Glutamatergic neuron (in vitro differentiated cells): Measurements from ENCODE around the gene USP40. TPM values are rescaled to one million over a fixed set of nuclear protein-coding genes. Genes with fewer than 3 reads are reported as not detected.

ENCODE experiments used
- DNase-seq: peaks from one replicate; pipeline ENCODE4 v3.0.0; 2022
- H3K27ac Mint-ChIP-seq: one replicate; pipeline ENCODE4 v1.8.0; 2020; ENCODE audit warnings: mild to moderate bottlenecking, mixed read lengths, inconsistent platforms; ENCODE audit not compliant: unreplicated experiment
- H3K27me3 Mint-ChIP-seq: one replicate; pipeline ENCODE4 v1.8.0; 2020; ENCODE audit warnings: mild to moderate bottlenecking, moderate library complexity, mixed read lengths, inconsistent platforms; ENCODE audit not compliant: unreplicated experiment
- H3K36me3 Mint-ChIP-seq: one replicate; pipeline ENCODE4 v1.8.0; 2020; ENCODE audit warnings: mild to moderate bottlenecking, mixed read lengths, inconsistent platforms; ENCODE audit not compliant: unreplicated experiment
- H3K4me1 Mint-ChIP-seq: one replicate; pipeline ENCODE4 v1.8.0; 2020; ENCODE audit warnings: mild to moderate bottlenecking, low read depth, mixed read lengths, inconsistent platforms; ENCODE audit not compliant: unreplicated experiment
- H3K4me3 Mint-ChIP-seq: one replicate; pipeline ENCODE4 v1.8.0; 2020; ENCODE audit warnings: mild to moderate bottlenecking, mixed read lengths, inconsistent platforms; ENCODE audit not compliant: unreplicated experiment
- H3K9me3 Mint-ChIP-seq: one replicate; pipeline ENCODE4 v1.8.0; 2020; ENCODE audit warnings: mild to moderate bottlenecking, moderate library complexity, mixed read lengths, inconsistent platforms; ENCODE audit not compliant: unreplicated experiment
- total RNA-seq: library from RNA; stranded (reverse); fragmentation: NEBNext Ultra II Directional; extraction: Animal tissue kit (Norgen Biotek cat#: 25700); gene quantifications from one replicate; pipeline ENCODE4 v1.2.1, GENCODE V29; 2021; ENCODE audit not compliant: unreplicated experiment
- TF ChIP-seq, protein P1 (sequence below): fragments of 200-600 bp; sonication (generic); IDR thresholded peaks from one replicate; pipeline ENCODE4 v1.5.0; 2021; ENCODE audit not compliant: partially characterized antibody, unreplicated experiment

The USP40 gene
- total RNA-seq, 1 donor from 2014 or later = 21.8 TPM

DNA sequence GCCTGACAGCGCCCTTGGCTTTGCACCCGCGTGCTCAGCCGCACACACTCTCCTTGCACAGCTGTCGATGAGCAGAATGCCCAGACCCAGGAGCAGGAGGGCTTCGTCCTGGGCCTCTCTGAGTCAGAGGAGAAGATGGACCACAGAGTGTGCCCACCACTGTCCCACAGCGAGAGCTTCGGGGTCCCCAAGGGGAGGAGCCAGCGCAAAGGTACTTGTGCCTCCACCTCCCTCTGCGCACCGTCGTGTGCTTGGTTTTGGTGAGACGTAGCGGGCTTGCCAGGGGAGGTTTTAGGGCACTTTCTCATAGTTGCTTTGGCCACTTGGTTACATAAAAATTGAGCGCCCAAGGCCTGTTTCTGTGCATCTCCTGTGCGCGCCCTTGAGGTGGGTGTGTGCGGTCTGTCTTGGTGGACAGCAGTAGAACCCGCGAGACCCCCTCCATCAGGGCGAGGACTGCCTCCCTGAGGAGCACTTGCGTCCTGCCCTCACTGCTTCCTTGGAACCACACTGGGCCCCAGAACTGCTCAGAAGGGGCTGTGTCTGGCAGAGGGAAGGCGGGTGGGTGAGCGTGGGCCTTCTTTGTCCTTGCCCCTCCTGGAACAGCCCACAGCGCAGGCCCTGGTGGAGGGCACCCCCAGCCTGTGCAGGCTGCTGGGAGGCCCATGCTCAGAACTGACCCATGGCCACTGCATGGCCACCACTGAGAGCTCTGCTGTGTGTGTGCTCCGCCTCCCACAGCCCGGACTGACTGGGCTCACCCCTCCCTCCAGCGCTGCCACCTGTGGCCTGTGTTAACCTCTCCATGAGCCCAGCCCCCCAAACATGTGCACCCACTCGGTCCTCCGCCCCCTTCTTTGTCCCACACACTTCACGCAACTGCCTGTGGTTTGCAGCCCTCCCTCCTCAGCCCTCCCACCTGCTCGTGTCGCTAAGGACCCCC lies 116.4 kb downstream of the USP40 start:
- H3K4me1 Mint-ChIP-seq = peaks cover 50% of the 10 kb centered on the region
- H3K27me3 Mint-ChIP-seq = peaks cover 15% of the 10 kb centered on the region
- H3K27ac Mint-ChIP-seq = no peak overlapping the region
- peak; percentile 18 for DNase-seq
- H3K9me3 Mint-ChIP-seq = peaks cover 10% of the 10 kb centered on the region
- H3K36me3 Mint-ChIP-seq = no peaks in the 10 kb centered on the region
- TF ChIP-seq, protein P1, sequence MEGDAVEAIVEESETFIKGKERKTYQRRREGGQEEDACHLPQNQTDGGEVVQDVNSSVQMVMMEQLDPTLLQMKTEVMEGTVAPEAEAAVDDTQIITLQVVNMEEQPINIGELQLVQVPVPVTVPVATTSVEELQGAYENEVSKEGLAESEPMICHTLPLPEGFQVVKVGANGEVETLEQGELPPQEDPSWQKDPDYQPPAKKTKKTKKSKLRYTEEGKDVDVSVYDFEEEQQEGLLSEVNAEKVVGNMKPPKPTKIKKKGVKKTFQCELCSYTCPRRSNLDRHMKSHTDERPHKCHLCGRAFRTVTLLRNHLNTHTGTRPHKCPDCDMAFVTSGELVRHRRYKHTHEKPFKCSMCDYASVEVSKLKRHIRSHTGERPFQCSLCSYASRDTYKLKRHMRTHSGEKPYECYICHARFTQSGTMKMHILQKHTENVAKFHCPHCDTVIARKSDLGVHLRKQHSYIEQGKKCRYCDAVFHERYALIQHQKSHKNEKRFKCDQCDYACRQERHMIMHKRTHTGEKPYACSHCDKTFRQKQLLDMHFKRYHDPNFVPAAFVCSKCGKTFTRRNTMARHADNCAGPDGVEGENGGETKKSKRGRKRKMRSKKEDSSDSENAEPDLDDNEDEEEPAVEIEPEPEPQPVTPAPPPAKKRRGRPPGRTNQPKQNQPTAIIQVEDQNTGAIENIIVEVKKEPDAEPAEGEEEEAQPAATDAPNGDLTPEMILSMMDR = no peak
- H3K4me3 Mint-ChIP-seq = no peak overlapping the region

DNA sequence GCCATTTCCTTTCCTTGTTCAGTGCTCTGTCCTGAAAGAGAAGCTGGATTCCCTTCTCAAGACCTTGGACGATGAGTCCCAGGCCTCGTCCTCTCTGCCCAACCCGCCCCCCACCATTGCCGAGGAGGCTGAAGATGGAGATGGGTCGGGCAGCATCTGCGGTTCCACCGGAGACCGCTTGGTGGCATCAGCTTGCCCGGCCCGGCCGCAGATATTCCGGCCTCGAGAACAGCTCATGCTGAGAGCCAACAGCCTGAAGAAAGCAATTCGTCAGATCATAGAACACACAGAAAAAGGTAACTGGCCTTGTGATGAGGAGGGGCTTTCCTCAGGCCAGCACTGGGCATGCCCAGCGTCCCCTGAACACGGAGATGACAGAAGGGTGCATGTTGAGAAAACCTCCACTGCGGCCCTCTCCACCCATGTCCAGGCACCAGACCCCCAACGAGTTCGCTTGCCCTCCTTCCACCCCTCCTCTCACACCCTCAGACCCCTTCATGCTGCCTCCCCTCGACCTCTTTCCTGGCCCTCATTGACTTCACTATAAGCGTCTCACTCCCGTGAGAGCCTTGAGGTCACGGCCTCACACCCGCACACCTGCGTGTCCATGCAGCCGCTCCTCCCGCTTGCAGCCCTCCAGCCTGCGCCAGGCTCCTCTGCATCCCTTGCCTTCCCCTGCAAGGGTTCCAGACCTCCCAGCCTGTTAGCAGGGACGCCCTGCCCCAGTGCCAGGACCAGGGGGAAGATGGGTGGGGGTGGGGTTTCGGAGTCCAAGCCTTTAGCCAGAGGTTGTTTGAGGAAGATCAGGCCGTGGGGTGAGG lies 117.3 kb downstream of the USP40 start:
- Mint-ChIP-seq H3K36me3 (no peaks in the 10 kb centered on the region), H3K4me1 (peaks cover 54% of the 10 kb centered on the region), H3K27ac (peak overlapping the region; percentile 38), H3K9me3 (peaks cover 10% of the 10 kb centered on the region), H3K27me3 (peaks cover 15% of the 10 kb centered on the region), H3K4me3 (peak overlapping the region; percentile 42)
- TF ChIP-seq, protein P1 = peak; percentile 71
- DNase-seq = peak; percentile 81

DNA sequence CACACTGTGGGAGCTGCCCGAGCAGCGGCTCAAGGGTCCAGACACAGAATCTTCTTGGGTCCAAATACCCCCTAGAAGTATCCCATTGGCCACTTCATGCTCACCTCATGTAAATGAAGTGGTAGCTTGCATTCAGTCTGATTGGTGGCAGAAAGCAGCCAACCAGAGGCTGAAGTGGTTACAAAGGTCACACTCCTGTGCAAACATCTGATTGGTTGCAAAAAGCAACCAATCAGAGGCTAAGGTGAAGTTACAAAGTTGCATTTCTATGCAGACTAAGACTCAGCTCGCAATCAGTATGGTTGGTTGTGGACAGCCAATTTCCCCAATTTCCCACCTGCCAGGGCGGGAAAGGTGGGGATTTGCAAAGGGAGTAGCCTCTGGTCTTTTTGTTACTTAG lies 118.0 kb downstream of the USP40 start:
- peaks cover 55% of the 10 kb centered on the region for H3K4me1 Mint-ChIP-seq
- DNase-seq = no peak
- TF ChIP-seq, protein P1 = no peak
- peaks cover 15% of the 10 kb centered on the region for H3K27me3 Mint-ChIP-seq
- H3K27ac Mint-ChIP-seq = peak overlapping the region; percentile 99
- no peak overlapping the region for H3K4me3 Mint-ChIP-seq
- H3K9me3 Mint-ChIP-seq = peaks cover 10% of the 10 kb centered on the region
- no peaks in the 10 kb centered on the region for H3K36me3 Mint-ChIP-seq

DNA sequence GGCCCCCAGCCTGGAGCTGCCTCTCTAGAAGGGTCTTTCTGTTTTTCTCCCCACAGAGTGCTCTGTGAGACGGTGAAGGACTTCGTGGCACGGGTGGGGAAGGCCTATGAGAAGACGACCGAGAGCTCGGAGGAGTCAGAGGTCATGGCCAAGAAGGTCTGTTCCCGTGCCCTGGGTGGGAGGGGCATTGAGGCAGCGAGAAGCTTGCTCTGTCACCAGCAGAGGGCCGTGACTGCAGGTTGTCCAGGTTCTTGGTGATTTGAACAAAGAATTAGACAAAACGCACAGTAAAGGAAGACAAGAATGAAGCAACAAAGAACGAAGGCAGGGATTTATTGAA lies 118.4 kb downstream of the USP40 start:
- Mint-ChIP-seq H3K27ac (peak overlapping the region; percentile 99), H3K36me3 (no peaks in the 10 kb centered on the region), H3K4me1 (peaks cover 55% of the 10 kb centered on the region), H3K4me3 (peak overlapping the region; percentile 0), H3K9me3 (peaks cover 9% of the 10 kb centered on the region), H3K27me3 (peaks cover 17% of the 10 kb centered on the region)
- TF ChIP-seq, protein P1 = no peak
- DNase-seq = peak; percentile 69
